ENCODE measurements around the gene TBCE. TPM values are rescaled to one million over a fixed set of nuclear protein-coding genes. Genes with fewer than 3 reads are reported as not detected.

Gene TBCE
- total RNA-seq, 1 donor from 2014 or later, result 28.3 TPM

DNA sequence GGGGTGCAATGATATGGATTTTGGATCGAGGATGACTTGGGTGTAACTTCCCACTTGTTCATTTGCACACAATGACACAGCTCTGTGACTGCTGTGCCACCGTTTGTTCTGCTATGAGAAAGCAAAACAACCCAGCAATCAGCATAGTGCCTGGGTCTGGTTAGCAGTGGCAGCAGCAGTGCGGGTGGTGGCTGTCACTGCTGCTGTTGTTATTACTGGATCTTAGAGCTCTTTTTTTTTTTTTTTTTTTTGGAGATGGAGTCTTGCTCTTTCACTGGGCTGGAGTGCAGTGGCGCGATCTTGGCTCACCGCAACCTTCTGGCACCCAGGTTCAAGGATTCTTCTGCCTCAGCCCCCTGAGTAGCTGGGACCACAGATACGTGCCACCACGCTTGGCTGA, 56.9 kb downstream of the TBCE start:
- H3K4me3 Mint-ChIP-seq (ENCODE audit: unreplicated experiment), result no peak overlapping the region
- H3K27ac ChIP-seq (ENCODE audit: low read depth, low read length), result no peak overlapping the region
- H3K36me3 ChIP-seq (ENCODE audit: insufficient read depth, low read length), result no peaks in the 10 kb centered on the region
- H3K36me3 Mint-ChIP-seq (ENCODE audit: low read depth, unreplicated experiment), result peaks cover 10% of the 10 kb centered on the region
- H3K27me3 ChIP-seq (ENCODE audit: insufficient read depth, low read length), result no peaks in the 10 kb centered on the region
- peaks cover 14% of the 10 kb centered on the region for H3K79me2 ChIP-seq (ENCODE audit: insufficient read depth, low read length)
- no peak overlapping the region for H3K27ac Mint-ChIP-seq (ENCODE audit: unreplicated experiment)
- H4K20me1 ChIP-seq (ENCODE audit: insufficient read depth, low read length), result peaks cover 19% of the 10 kb centered on the region
- H3K9me3 Mint-ChIP-seq (ENCODE audit: unreplicated experiment), result no peaks in the 10 kb centered on the region
- no peak overlapping the region for H3K4me3 ChIP-seq (ENCODE audit: insufficient read depth, low read depth, low read length)
- DNase-seq (ENCODE audit: low read depth) (no peak), FAIRE-seq (no peak)
- no peaks in the 10 kb centered on the region for H3K9me3 ChIP-seq (ENCODE audit: insufficient read depth, low read depth, low read length)
- H2AFZ ChIP-seq (ENCODE audit: low read depth, low read length), result no peak overlapping the region
- TF ChIP-seq, protein P1, sequence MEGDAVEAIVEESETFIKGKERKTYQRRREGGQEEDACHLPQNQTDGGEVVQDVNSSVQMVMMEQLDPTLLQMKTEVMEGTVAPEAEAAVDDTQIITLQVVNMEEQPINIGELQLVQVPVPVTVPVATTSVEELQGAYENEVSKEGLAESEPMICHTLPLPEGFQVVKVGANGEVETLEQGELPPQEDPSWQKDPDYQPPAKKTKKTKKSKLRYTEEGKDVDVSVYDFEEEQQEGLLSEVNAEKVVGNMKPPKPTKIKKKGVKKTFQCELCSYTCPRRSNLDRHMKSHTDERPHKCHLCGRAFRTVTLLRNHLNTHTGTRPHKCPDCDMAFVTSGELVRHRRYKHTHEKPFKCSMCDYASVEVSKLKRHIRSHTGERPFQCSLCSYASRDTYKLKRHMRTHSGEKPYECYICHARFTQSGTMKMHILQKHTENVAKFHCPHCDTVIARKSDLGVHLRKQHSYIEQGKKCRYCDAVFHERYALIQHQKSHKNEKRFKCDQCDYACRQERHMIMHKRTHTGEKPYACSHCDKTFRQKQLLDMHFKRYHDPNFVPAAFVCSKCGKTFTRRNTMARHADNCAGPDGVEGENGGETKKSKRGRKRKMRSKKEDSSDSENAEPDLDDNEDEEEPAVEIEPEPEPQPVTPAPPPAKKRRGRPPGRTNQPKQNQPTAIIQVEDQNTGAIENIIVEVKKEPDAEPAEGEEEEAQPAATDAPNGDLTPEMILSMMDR (IDR thresholded peaks at IDR 0.05; ENCODE audit: insufficient read depth, low read depth, low read length), result no peak
- TF ChIP-seq EZH2 (IDR thresholded peaks at IDR 0.05; ENCODE audit: insufficient read depth, low read length), result no peak
- H3K27me3 Mint-ChIP-seq (ENCODE audit: low read depth, unreplicated experiment), result no peaks in the 10 kb centered on the region
- no peak overlapping the region for H3K4me2 ChIP-seq (ENCODE audit: low read length)
- peaks cover 9% of the 10 kb centered on the region for H3K4me1 Mint-ChIP-seq (ENCODE audit: low read depth, unreplicated experiment)
- no peaks in the 10 kb centered on the region for H3K4me1 ChIP-seq (ENCODE audit: insufficient read depth, low read length)
- H3K9ac ChIP-seq (ENCODE audit: low read length), result no peak overlapping the region

GRCh38 chr1:235425357-235425756, 58.1 kb downstream of the TBCE start:
- DNase-seq (ENCODE audit: low read depth) (no peak), FAIRE-seq (no peak)
- Mint-ChIP-seq H3K27me3 (ENCODE audit: low read depth, unreplicated experiment) (no peaks in the 10 kb centered on the region), H3K4me1 (ENCODE audit: low read depth, unreplicated experiment) (peaks cover 11% of the 10 kb centered on the region), H3K36me3 (ENCODE audit: low read depth, unreplicated experiment) (peaks cover 10% of the 10 kb centered on the region), H3K27ac (ENCODE audit: unreplicated experiment) (no peak overlapping the region), H3K9me3 (ENCODE audit: unreplicated experiment) (no peaks in the 10 kb centered on the region), H3K4me3 (ENCODE audit: unreplicated experiment) (no peak overlapping the region)
- H3K36me3 ChIP-seq (ENCODE audit: insufficient read depth, low read length), result no peaks in the 10 kb centered on the region
- no peaks in the 10 kb centered on the region for H3K27me3 ChIP-seq (ENCODE audit: insufficient read depth, low read length)
- TF ChIP-seq EZH2 (IDR thresholded peaks at IDR 0.05; ENCODE audit: insufficient read depth, low read length), result no peak
- TF ChIP-seq, protein P1 (IDR thresholded peaks at IDR 0.05; ENCODE audit: insufficient read depth, low read depth, low read length), result no peak
- H3K9me3 ChIP-seq (ENCODE audit: insufficient read depth, low read depth, low read length), result no peaks in the 10 kb centered on the region
- no peaks in the 10 kb centered on the region for H3K4me1 ChIP-seq (ENCODE audit: insufficient read depth, low read length)
- no peak overlapping the region for H3K9ac ChIP-seq (ENCODE audit: low read length)
- H3K4me3 ChIP-seq (ENCODE audit: insufficient read depth, low read depth, low read length), result no peak overlapping the region
- no peak overlapping the region for H3K27ac ChIP-seq (ENCODE audit: low read depth, low read length)
- H4K20me1 ChIP-seq (ENCODE audit: insufficient read depth, low read length), result peaks cover 19% of the 10 kb centered on the region
- peaks cover 14% of the 10 kb centered on the region for H3K79me2 ChIP-seq (ENCODE audit: insufficient read depth, low read length)
- H3K4me2 ChIP-seq (ENCODE audit: low read length), result no peak overlapping the region
- H2AFZ ChIP-seq (ENCODE audit: low read depth, low read length), result no peak overlapping the region

- H3K9me3 Mint-ChIP-seq (ENCODE audit: unreplicated experiment), result no peaks in the 10 kb centered on the region
- H3K27ac ChIP-seq (ENCODE audit: low read depth, low read length), result no peak overlapping the region
- H3K27ac Mint-ChIP-seq (ENCODE audit: unreplicated experiment), result no peak overlapping the region
- H3K79me2 ChIP-seq (ENCODE audit: insufficient read depth, low read length), result peaks cover 14% of the 10 kb centered on the region
- H3K9me3 ChIP-seq (ENCODE audit: insufficient read depth, low read depth, low read length), result no peaks in the 10 kb centered on the region
- no peak for DNase-seq (ENCODE audit: low read depth)
- H3K27me3 ChIP-seq (ENCODE audit: insufficient read depth, low read length), result no peaks in the 10 kb centered on the region
- no peak overlapping the region for H2AFZ ChIP-seq (ENCODE audit: low read depth, low read length)
- H3K4me1 ChIP-seq (ENCODE audit: insufficient read depth, low read length), result no peaks in the 10 kb centered on the region
- H3K4me3 Mint-ChIP-seq (ENCODE audit: unreplicated experiment), result no peak overlapping the region
- H3K9ac ChIP-seq (ENCODE audit: low read length), result no peak overlapping the region
- H4K20me1 ChIP-seq (ENCODE audit: insufficient read depth, low read length), result peaks cover 19% of the 10 kb centered on the region
- H3K4me3 ChIP-seq (ENCODE audit: insufficient read depth, low read depth, low read length), result no peak overlapping the region
- TF ChIP-seq EZH2 (IDR thresholded peaks at IDR 0.05; ENCODE audit: insufficient read depth, low read length), result no peak
- TF ChIP-seq, protein P1 (IDR thresholded peaks at IDR 0.05; ENCODE audit: insufficient read depth, low read depth, low read length), result no peak
- no peak overlapping the region for H3K4me2 ChIP-seq (ENCODE audit: low read length)
- H3K4me1 Mint-ChIP-seq (ENCODE audit: low read depth, unreplicated experiment), result peaks cover 14% of the 10 kb centered on the region
- no peaks in the 10 kb centered on the region for H3K27me3 Mint-ChIP-seq (ENCODE audit: low read depth, unreplicated experiment)
- H3K36me3 Mint-ChIP-seq (ENCODE audit: low read depth, unreplicated experiment), result peaks cover 10% of the 10 kb centered on the region
- no peaks in the 10 kb centered on the region for H3K36me3 ChIP-seq (ENCODE audit: insufficient read depth, low read length)
- no peak for FAIRE-seq
Measured at GRCh38 chr1:235426143-235426542, 58.9 kb downstream of the TBCE start.

All from astrocyte (in vitro differentiated cells and primary cell).